Fibroblast of villous mesenchyme (primary cell): ENCODE measurements around the gene TMEM185B. TPM values are rescaled to one million over a fixed set of nuclear protein-coding genes. Genes with fewer than 3 reads are reported as not detected.

Experiments used
- DNase-seq: peaks from one replicate; pipeline ENCODE4 v3.0.0-alpha.2; 2010; ENCODE audit warnings: low read depth
- H3K4me3 ChIP-seq: 2 replicates; pipeline ENCODE4 v1.5.1; 2011; ENCODE audit warnings: low read depth, mild to moderate bottlenecking, low read length
- total RNA-seq: library from RNA; depleted of rRNA; stranded (reverse); fragments of >200 nt; gene quantifications from 2 replicates; pipeline ENCODE4 v1.2.3, GENCODE V29; 2012
- TF ChIP-seq, protein P1 (sequence below): IDR thresholded peaks from 2 replicates; pipeline ENCODE4 v1.5.1; 2012; ENCODE audit warnings: low read depth, mild to moderate bottlenecking, low read length; ENCODE audit not compliant: insufficient read depth

Gene TMEM185B
- total RNA-seq, 1 donor: 36.3 TPM

DNA sequence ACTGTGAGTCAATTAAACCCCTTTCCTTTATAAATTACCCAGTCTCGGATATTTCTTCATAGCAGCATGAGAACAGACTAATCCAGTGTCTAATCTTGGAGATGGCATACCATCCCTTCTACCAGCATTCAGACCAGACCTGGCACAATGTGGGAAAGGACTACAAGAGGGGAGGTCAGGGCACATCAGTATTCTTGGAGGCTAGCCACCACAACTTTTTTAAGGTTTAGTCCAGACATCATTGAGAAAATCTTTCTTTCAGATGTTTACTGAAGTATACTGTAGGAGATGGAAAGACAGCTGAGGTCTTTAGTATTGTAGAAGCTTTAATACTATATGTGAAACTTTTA lies 33.4 kb upstream of the TMEM185B start:
- DNase-seq: no peak
- TF ChIP-seq, protein P1, sequence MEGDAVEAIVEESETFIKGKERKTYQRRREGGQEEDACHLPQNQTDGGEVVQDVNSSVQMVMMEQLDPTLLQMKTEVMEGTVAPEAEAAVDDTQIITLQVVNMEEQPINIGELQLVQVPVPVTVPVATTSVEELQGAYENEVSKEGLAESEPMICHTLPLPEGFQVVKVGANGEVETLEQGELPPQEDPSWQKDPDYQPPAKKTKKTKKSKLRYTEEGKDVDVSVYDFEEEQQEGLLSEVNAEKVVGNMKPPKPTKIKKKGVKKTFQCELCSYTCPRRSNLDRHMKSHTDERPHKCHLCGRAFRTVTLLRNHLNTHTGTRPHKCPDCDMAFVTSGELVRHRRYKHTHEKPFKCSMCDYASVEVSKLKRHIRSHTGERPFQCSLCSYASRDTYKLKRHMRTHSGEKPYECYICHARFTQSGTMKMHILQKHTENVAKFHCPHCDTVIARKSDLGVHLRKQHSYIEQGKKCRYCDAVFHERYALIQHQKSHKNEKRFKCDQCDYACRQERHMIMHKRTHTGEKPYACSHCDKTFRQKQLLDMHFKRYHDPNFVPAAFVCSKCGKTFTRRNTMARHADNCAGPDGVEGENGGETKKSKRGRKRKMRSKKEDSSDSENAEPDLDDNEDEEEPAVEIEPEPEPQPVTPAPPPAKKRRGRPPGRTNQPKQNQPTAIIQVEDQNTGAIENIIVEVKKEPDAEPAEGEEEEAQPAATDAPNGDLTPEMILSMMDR: no peak
- no peak overlapping the region for H3K4me3 ChIP-seq

DNA sequence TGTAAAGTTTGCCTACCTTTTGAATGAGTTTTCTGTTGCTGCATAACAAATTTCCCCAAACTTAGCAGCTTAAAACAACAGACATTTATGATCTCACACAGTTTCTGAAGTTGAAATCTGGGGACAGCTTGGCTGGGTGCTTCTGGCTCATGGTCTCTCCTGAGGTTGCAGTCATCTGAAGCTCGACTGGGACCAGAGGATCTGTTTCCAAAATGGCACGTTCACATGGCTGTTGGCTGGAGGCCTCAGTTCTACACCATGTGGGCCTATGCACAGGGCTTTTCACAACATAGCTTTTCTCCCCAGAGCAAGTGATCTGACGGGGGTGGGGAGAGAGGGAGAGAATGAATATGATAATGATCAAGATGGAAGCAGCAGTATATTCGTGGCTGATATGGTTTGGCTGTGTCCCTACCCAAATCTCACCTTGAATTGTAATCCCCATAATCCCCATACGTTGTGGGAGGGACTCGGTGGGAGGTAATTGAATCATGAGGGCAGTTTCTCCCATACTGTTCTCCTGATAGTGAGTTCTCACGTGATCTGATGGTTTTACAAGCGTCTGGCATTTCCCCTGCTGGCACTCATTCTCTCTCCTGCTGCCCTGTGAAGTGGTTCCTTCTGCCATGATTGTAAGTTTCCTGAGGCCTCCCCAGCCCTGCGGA lies 32.9 kb upstream of the TMEM185B start:
- DNase-seq: no peak
- no peak overlapping the region for H3K4me3 ChIP-seq
- TF ChIP-seq, protein P1: no peak

DNA sequence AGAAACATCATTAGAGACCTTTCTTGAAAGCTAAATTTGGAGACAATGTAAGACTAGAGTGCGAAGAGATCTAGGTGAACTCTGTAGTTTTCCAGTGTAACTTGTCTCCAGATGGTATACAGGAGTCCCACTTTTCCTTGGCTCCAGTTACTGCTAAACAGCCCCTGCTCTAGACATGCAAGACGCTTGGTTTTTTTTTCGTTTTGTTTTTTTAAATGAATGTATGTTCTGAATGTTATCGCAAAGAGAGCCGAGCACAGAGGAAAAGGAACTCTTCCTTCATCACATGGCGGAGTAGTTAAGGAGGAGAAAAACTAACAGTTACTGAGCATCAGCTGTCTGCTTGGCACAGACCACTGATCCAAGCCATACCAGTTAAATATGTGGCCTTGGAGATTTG lies 31.9 kb upstream of the TMEM185B start:
- no peak overlapping the region for H3K4me3 ChIP-seq
- no peak for DNase-seq
- TF ChIP-seq, protein P1: no peak

DNA sequence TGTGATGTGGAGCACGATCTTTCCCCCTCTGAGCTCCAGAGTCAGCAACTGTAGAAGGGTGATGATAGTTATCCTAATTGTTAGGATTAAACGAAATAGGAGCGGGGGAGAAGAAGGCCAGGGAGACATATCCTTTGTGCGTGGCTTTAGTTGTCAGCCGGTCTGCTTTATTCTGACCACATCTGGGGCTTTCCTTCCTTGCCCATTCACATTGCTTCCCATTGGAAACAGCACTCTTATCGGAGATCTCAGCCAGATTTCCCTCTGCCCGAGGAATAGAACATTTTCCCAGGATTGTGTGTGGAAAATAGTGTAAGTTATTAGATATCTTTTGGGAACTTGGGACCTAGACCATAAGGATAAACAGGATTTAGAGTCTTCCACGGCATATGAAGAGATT lies 31.0 kb upstream of the TMEM185B start:
- TF ChIP-seq, protein P1: no peak
- DNase-seq: no peak
- peak overlapping the region; percentile 83 for H3K4me3 ChIP-seq

DNA sequence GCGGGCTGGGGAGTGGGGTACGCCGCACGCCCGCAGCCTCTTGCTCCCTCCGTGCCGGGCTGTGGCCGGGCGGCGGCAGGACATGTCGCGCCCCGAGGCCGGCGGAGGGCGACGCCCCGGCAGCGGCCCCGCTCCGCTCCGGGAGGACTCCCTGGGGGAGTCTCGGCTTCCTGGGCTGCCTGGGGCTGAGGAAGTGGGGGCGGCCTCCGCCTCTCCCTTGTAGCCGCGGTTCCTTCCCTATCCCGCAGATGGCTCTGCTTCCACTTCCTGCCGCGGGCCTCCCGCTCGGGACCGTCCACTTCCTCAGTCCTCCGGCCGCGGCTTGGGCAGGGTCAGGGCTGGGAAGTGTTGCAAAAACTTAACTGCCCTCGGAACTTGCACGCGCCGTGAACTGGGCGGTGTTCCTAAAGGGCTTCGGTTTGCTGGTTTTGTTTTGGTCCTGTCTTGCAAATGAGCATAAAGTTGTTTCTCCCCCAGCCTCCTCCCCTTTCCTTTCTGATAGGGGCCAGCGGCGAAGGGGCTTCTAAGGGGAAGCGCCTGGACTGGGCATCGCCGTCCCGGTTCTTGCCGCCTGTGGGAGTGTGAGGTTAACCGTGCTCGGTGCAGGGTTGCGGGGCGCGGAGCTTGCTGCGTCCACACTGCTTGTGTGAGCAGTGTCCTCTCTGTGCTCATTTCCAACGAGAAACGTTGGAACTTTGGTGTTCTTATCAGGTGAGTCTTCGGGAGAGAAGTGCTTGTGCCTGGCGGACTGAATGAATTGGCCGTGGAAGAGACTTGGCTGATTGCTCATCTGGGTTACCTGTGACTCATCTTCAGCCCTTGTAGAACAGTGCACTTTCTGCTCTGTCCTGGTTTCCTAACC lies 30.1 kb upstream of the TMEM185B start:
- TF ChIP-seq, protein P1: peak; percentile 30

DNA sequence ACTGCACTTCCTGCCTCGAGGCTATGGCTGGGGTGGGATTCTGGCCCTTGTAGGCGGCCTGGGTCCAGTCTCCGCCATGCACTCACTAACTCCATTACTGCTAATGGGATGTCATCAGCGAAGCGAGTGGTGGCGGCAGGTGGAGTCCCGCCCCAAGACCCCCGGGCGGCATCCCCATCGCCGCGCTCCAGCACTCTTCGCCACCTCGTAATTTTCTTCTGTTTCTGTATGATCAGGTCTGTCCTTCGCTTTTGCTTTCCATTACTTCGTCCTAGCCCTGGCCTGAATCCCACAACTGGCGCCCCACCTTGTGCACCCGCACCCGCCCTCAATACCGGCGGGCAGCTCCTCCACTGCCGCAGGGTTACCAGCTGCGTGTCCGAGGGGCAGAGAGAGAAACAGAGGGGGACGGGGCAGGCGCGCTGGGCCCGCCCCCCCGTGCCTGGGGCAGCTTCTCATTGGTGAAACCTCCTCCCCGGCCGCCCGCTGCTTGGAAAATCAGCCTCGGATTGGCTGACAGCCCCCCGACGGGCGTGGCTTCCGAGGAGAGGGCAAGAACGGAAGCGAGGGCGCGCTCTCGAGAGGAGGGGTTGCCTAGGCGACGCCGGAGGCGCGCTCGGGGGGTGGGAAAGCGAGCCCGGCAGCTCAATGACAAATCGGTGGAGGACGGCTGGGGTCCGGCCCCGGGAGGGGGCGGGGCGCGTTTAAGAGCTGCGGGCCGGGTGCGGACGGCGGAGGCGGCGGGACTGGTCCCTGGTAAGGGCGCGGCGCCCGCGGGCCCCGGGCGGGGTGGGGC lies 29.2 kb upstream of the TMEM185B start, which contains the start of gene RALB:
TSS of gene RALB (plus strand) at position 628 of the 796 bp plus-strand sequence. CDS start 25,813 bp downstream, outside the sequence.
- peak within 1 kb of the TSS; percentile 83 for H3K4me3 ChIP-seq
- peak; percentile 99 for DNase-seq
- TF ChIP-seq, protein P1: no peak

More for the DNA sequence above, 30.1 kb upstream of the TMEM185B start:
- peak overlapping the region; percentile 83 for H3K4me3 ChIP-seq
- peak; percentile 85 for DNase-seq
